GM21723 (cell line): ENCODE measurements around the gene WDTC1.

ENCODE experiments used
- ATAC-seq: cut with Tn5 transposase; IDR thresholded peaks from one replicate; pipeline ENCODE4 v1.9.1; 2021; ENCODE audit warnings: mild to moderate bottlenecking, moderate library complexity; ENCODE audit not compliant: unreplicated experiment

WDTC1 gene

DNA sequence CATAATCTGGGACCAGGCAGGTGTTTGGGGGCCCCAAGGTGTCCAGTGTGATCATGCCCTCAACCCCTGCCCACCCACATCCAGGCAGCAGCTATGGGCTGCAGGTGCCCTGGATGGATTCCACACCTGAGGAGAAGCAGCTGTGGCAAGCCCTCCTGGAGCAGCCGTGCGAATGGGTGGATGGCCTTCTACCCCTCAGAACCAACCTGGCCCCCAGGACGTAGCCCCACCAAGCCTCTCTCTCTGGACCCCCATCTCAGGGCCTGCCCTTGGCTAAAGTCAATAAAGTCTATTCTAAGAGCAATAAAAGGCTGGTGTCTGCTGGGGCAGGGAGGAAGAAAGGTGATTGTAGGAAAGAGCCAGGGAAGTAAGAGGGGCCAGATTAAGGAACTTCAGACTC, 119.2 kb downstream of the WDTC1 start:
- ATAC-seq, result no peak

DNA sequence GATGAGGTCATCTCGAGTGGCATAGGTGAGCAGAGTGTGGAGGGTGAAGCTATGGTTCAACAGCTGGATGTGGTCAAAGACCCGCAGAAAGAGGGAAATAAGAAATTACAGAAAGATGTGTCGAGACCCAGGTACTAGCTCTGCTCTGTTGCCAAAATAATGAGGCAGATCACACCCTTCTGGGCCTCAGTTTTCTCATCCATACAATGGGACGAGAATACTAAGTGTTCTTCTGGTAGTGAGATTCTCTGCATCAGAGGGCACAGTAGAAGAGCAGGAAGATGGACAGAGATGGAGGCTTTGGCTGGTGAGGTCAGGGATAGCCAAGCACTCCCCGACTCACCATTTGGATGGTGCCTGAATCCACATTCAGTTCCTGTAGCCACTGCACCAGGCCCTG, 121.3 kb downstream of the WDTC1 start:
- no peak for ATAC-seq

- no peak for ATAC-seq
Observed at GRCh38 chr1:27356277-27356618, 121.8 kb downstream of the WDTC1 start.

- ATAC-seq, result no peak
Observed at GRCh38 chr1:27356619-27357280, 122.3 kb downstream of the WDTC1 start.

- ATAC-seq, result peak; percentile 59
Observed at GRCh38 chr1:27357281-27358037, 123.0 kb downstream of the WDTC1 start.
